Measurements from ENCODE around the gene UGDH. TPM values are rescaled to one million over a fixed set of nuclear protein-coding genes. Genes with fewer than 3 reads are reported as not detected.

Gene UGDH
- total RNA-seq, 2 experiments from 2014 or later, result 30.2 to 31.3 TPM

DNA sequence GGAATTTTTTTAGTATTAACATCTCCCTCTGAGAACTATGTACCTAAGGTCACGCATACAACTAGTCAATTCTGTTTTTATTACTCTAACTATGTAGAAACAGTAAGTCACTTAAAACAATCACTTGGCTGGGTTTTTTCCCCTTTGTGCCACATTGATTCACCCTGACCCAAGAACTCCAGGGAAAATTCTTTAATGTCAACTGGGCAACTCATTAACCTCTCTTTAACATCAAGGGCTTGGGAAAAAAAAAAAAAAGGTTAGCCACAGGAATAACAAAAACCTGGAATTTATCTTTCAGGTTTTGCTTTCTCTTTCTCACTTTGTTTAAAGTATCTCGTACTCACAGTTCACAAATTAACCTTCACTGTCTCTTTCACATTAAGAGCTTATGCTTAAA is 76.6 kb downstream of the UGDH start:
- H3K36me3 Mint-ChIP-seq (ENCODE audit: low read depth), result peaks cover 70% of the 10 kb centered on the region
- DNase-seq (no peak), ATAC-seq (no peak)
- POLR2A ChIA-PET, result no interaction called here
- H3K9me3 Mint-ChIP-seq (ENCODE audit: low read depth), result no peaks in the 10 kb centered on the region
- peak overlapping the region; percentile 35 for H3K27ac Mint-ChIP-seq
- peaks cover 44% of the 10 kb centered on the region for H3K4me1 Mint-ChIP-seq
- no peaks in the 10 kb centered on the region for H3K27me3 Mint-ChIP-seq
- H3K4me3 Mint-ChIP-seq, result no peak overlapping the region
- CTCF ChIA-PET, result no interaction called here
- intact Hi-C loops (cut with DNase I, micrococcal nuclease), result no loop called here

Other genes with a start within 250 kb of the UGDH start
- gene RFC1, start 161.1 kb downstream of the UGDH start, total RNA-seq, result 100 to 1,000 TPM; 112 to 216 TPM
- gene KLB, start 120.5 kb downstream of the UGDH start, total RNA-seq, result not detected
- 1,000 to 10,000 TPM; 1,442 to 2,369 TPM for gene RPL9, start 68.5 kb downstream of the UGDH start, total RNA-seq
- gene LIAS, start 68.4 kb downstream of the UGDH start, total RNA-seq, result 10 to 100 TPM; 30.7 to 35.5 TPM
- 1 to 10 TPM; 1.4 to 2.0 TPM for gene SMIM14, start 111.4 kb upstream of the UGDH start, total RNA-seq
- gene UBE2K, start 170.7 kb upstream of the UGDH start, total RNA-seq, result 100 to 1,000 TPM in 1 of 2 experiments, 10 to 100 TPM in 1; 87.2 to 122 TPM